Mesothelial cell of epicardium (in vitro differentiated cells): ENCODE results near the gene STMN1. TPM values are rescaled to one million over a fixed set of nuclear protein-coding genes. Genes with fewer than 3 reads are reported as not detected.

Experiments used
- DNase-seq, 2 experiments: peaks; one replicate each; pipeline ENCODE4 v3.0.0; 2021; ENCODE audit warnings: low spot score in 2 of 2; ENCODE audit not compliant: unreplicated experiment in 2 of 2
- H3K27ac Mint-ChIP-seq: 2 replicates; pipeline ENCODE4 v1.8.0; 2021; ENCODE audit warnings: mixed read lengths
- H3K27me3 Mint-ChIP-seq: 2 replicates; pipeline ENCODE4 v1.8.0; 2021; ENCODE audit warnings: low read depth, mixed read lengths
- H3K36me3 Mint-ChIP-seq: 2 replicates; pipeline ENCODE4 v1.8.0; 2021; ENCODE audit warnings: mixed read lengths
- H3K4me1 Mint-ChIP-seq: 2 replicates; pipeline ENCODE4 v1.8.0; 2021; ENCODE audit warnings: mixed read lengths
- H3K4me3 Mint-ChIP-seq: 2 replicates; pipeline ENCODE4 v1.8.0; 2021; ENCODE audit warnings: mild to moderate bottlenecking, moderate library complexity, mixed read lengths
- H3K9me3 Mint-ChIP-seq: 2 replicates; pipeline ENCODE4 v1.8.0; 2021; ENCODE audit warnings: mixed read lengths
- CTCF ChIP-seq: fragments of 200-600 bp; sonication (generic); IDR thresholded peaks from one replicate; pipeline ENCODE4 v1.5.0; 2021; ENCODE audit warnings: antibody characterized with exemption; ENCODE audit not compliant: unreplicated experiment
- total RNA-seq: library from RNA; stranded (reverse); gene quantifications from 3 replicates; pipeline ENCODE4 v1.2.1, GENCODE V29; 2021

STMN1 gene
- total RNA-seq, 1 donor from 2014 or later = 472 TPM

DNA sequence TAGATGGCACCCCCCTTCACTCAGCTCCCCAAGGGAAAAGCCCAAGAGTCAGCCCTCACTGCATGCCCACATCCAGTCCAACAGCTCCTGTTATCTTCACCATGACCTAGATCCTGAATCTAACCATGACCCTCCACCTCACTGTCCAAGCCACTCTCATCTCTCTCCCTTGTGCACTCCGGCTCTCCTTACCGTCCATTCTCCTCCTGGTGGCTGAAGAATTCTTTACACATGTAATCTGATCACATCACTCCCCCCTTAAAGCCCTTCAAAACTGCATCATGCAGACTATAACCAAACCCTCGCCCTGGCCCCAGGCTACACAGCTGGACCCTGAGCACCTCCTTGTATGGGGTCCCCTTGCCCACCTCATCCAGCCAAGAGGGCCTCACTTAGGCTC, 16.7 kb downstream of the STMN1 start:
- no peak for TF ChIP-seq CTCF
- no peaks in the 10 kb centered on the region for H3K27me3 Mint-ChIP-seq
- H3K9me3 Mint-ChIP-seq = no peaks in the 10 kb centered on the region
- peaks cover 12% of the 10 kb centered on the region for H3K36me3 Mint-ChIP-seq
- H3K4me3 Mint-ChIP-seq = no peak overlapping the region
- no peak for DNase-seq
- H3K27ac Mint-ChIP-seq = peak overlapping the region; percentile 96
- H3K4me1 Mint-ChIP-seq = peaks cover 42% of the 10 kb centered on the region

DNA sequence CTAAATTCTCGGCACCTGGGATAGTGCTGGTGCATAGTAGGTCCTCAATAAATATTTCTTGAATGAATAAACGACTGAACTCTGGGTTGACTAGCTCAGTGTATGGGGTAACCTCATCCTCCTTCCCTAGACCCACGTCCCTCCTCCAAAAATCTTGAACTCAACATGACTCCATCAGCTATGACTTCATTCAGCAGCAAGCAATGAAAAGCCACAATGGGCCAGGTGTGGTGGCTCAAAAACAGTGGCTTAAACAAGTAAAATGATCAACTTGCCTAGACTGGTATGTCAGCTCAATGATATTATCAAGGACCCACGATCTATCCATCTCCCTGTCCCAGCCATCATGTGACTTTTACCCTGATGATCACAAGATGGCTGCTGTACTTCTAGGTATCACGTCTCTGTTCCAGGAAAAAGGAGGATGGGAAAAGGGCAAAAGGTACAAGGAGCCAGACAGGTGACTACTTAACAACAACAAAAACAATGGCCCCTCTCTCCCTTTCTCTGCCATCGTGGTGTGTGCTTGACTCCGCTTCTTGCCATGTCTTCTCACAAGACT, 17.7 kb downstream of the STMN1 start:
- Mint-ChIP-seq H3K27ac (peak overlapping the region; percentile 54), H3K9me3 (no peaks in the 10 kb centered on the region), H3K4me3 (no peak overlapping the region), H3K36me3 (peaks cover 14% of the 10 kb centered on the region), H3K27me3 (no peaks in the 10 kb centered on the region), H3K4me1 (peaks cover 41% of the 10 kb centered on the region)
- no peak for TF ChIP-seq CTCF
- no peak for DNase-seq

DNA sequence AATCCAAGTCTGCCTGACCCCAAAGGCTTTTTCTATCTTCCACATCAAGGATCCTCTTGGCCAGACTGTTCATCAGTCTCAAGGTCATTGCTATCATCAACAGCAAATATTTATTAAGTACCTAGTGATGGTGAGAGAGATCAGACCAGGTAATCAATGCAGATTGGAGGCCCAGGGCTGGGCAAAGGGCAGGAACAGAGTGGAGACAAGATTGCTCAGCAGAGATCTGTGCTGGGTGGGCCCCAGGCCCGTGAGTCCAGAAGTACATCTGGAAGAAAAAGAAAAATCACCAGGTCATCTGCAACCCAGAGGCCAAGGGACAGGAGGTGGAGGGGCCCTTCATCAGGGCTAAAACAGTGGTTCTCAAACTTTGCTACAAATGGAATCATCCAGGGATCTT, 20.6 kb downstream of the STMN1 start:
- DNase-seq = no peak
- Mint-ChIP-seq H3K9me3 (no peaks in the 10 kb centered on the region), H3K4me1 (peaks cover 23% of the 10 kb centered on the region), H3K27ac (no peak overlapping the region), H3K27me3 (no peaks in the 10 kb centered on the region), H3K4me3 (no peak overlapping the region), H3K36me3 (peaks cover 14% of the 10 kb centered on the region)
- no peak for TF ChIP-seq CTCF

DNA sequence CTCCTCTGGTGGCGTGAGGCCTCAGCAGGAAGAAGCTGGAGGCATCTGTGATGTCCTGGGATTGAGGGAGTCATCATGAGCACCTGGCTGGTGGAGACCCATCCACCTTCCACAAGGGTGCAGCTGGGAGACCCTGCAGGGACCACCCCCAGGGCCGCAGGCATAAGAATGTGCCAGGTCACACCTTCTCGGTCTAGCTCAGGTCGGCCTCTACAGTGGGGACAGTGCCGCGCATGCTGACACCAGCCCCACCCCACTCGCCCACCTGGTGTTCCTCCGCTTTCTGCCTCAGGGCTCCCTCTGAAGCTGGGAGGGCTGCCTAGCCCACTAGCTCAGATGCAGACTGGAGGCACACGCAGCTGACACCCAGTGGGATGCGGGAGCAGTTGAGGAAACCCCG, 25.0 kb downstream of the STMN1 start:
- no peak overlapping the region for H3K27ac Mint-ChIP-seq
- H3K36me3 Mint-ChIP-seq = peaks cover 6% of the 10 kb centered on the region
- no peaks in the 10 kb centered on the region for H3K27me3 Mint-ChIP-seq
- TF ChIP-seq CTCF = no peak
- H3K4me3 Mint-ChIP-seq = no peak overlapping the region
- H3K4me1 Mint-ChIP-seq = peaks cover 29% of the 10 kb centered on the region
- H3K9me3 Mint-ChIP-seq = no peaks in the 10 kb centered on the region
- no peak for DNase-seq

DNA sequence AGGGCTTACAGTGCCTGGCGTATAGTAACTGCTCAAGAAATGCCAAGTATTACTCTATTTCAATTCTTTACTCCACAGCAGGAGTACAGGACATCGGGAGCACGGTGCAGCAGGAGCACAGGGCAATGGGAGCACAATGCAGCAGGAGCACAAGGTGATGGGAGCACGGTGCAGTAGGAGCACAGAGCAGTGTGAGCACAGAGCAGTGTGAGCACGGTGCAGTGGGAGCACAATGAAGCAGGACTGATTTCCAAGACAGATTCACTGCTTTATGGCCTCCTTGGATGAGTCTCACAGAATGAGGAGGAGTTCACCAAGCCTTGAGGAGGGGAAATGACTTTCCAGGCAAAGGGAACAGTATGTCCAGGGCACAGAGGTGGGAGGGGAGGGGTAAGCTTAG, 25.7 kb downstream of the STMN1 start:
- TF ChIP-seq CTCF = no peak
- no peak overlapping the region for H3K27ac Mint-ChIP-seq
- H3K9me3 Mint-ChIP-seq = no peaks in the 10 kb centered on the region
- peaks cover 6% of the 10 kb centered on the region for H3K36me3 Mint-ChIP-seq
- H3K4me1 Mint-ChIP-seq = peaks cover 33% of the 10 kb centered on the region
- H3K27me3 Mint-ChIP-seq = no peaks in the 10 kb centered on the region
- no peak for DNase-seq
- no peak overlapping the region for H3K4me3 Mint-ChIP-seq

- no peak for DNase-seq
- no peak for TF ChIP-seq CTCF
- Mint-ChIP-seq H3K36me3 (peaks cover 2% of the 10 kb centered on the region), H3K27ac (peak overlapping the region; percentile 79), H3K9me3 (no peaks in the 10 kb centered on the region), H3K4me1 (peaks cover 37% of the 10 kb centered on the region), H3K27me3 (no peaks in the 10 kb centered on the region), H3K4me3 (no peak overlapping the region)
These were observed 26.5 kb downstream of the STMN1 start for GRCh38 chr1:25879675-25880074.
